ENCODE results near the gene VWA8.

Gene VWA8

DNA sequence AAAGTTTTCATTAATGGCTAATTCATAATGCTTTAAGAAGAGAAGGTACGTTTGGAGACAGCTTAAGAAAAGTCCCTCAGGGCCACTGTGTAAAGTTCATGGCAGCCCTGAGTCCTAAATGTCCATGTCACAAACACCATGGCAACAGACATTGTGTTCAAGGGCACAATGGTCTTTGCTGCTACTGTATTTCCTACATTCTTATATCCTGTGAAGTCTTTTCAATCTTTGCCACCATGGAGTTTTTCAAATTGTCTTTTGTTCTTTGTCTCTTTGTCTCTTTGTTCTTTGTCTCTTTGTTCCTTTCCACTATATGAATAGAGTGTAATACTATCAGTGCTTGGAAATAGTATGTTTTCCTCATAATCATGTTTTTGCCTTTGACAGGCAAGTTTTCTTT lies 178.8 kb downstream of the VWA8 start:
- H3K4me3 ChIP-seq (IDR thresholded peaks at IDR 0.05; ENCODE audit: insufficient read depth, low read depth, low read length): no peak overlapping the region
- no peak overlapping the region for H2AFZ ChIP-seq (ENCODE audit: low read depth)
- H3K27me3 ChIP-seq (ENCODE audit: insufficient read depth, low read depth): no peaks in the 10 kb centered on the region
- no peaks in the 10 kb centered on the region for H3K36me3 ChIP-seq (ENCODE audit: insufficient read depth)
- H4K20me1 ChIP-seq (ENCODE audit: insufficient read depth): no peaks in the 10 kb centered on the region
- TF ChIP-seq, protein P1, sequence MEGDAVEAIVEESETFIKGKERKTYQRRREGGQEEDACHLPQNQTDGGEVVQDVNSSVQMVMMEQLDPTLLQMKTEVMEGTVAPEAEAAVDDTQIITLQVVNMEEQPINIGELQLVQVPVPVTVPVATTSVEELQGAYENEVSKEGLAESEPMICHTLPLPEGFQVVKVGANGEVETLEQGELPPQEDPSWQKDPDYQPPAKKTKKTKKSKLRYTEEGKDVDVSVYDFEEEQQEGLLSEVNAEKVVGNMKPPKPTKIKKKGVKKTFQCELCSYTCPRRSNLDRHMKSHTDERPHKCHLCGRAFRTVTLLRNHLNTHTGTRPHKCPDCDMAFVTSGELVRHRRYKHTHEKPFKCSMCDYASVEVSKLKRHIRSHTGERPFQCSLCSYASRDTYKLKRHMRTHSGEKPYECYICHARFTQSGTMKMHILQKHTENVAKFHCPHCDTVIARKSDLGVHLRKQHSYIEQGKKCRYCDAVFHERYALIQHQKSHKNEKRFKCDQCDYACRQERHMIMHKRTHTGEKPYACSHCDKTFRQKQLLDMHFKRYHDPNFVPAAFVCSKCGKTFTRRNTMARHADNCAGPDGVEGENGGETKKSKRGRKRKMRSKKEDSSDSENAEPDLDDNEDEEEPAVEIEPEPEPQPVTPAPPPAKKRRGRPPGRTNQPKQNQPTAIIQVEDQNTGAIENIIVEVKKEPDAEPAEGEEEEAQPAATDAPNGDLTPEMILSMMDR (conservative IDR thresholded peaks at IDR 0.05; ENCODE audit: low read depth, low read length): no peak
- H3K4me2 ChIP-seq: no peak overlapping the region
- H3K4me1 ChIP-seq (ENCODE audit: low read depth, poor library complexity, severe bottlenecking): no peaks in the 10 kb centered on the region
- no peak overlapping the region for H3K9ac ChIP-seq
- no peak overlapping the region for H3K27ac ChIP-seq
- H3K79me2 ChIP-seq (ENCODE audit: insufficient read depth, low read depth): no peaks in the 10 kb centered on the region

DNA sequence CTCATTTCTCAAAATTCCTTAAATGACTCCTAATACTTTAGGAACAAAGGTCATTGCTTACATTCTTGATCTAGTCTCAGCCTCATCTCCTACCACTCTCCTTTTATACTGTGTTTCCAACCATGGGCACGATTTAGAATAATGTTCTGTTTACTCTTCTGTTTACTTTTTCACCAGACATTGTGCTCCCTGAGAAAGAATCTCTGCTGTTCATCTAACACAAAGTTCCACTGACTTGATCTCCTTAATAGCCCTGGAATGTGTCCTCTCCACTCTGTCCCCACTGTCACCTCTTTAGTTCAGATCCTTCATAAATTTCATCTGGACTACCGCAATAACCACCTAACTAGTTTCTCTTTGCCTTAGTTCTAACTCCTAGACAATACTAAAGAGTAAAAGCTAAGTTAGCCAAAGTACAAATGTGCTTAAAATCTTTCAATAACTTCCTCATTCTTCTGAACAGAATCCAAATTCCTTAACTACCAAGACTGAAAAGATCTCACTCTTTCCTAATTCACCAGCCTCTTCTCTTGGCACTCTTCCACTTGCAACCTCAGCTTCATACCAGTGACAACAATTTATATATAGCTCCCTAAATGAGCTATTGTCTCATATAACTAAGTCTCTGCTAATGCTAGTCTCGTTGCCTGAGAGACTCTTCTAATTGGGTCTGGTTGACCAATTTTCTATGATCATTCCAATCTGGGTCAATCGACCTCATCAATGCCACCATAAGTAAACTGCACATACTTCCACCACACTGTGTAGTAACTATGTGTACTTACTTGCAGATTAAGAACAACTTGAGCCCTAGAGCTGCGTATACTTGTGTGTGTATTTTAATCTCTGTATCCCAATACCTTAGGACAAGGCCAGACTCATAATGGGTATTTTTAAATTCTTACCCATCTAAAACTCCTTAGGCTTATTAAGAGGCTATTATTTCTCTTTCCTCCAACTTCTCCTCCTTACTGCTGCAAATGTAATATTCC lies 179.9 kb downstream of the VWA8 start:
- H2AFZ ChIP-seq (ENCODE audit: low read depth): no peak overlapping the region
- no peak overlapping the region for H3K9ac ChIP-seq
- no peaks in the 10 kb centered on the region for H3K36me3 ChIP-seq (ENCODE audit: insufficient read depth)
- H3K4me3 ChIP-seq (IDR thresholded peaks at IDR 0.05; ENCODE audit: insufficient read depth, low read depth, low read length): no peak overlapping the region
- H3K27ac ChIP-seq: no peak overlapping the region
- H3K27me3 ChIP-seq (ENCODE audit: insufficient read depth, low read depth): no peaks in the 10 kb centered on the region
- H3K4me2 ChIP-seq: no peak overlapping the region
- no peaks in the 10 kb centered on the region for H4K20me1 ChIP-seq (ENCODE audit: insufficient read depth)
- H3K4me1 ChIP-seq (ENCODE audit: low read depth, poor library complexity, severe bottlenecking): no peaks in the 10 kb centered on the region
- TF ChIP-seq, protein P1 (conservative IDR thresholded peaks at IDR 0.05; ENCODE audit: low read depth, low read length): no peak
- no peaks in the 10 kb centered on the region for H3K79me2 ChIP-seq (ENCODE audit: insufficient read depth, low read depth)

DNA sequence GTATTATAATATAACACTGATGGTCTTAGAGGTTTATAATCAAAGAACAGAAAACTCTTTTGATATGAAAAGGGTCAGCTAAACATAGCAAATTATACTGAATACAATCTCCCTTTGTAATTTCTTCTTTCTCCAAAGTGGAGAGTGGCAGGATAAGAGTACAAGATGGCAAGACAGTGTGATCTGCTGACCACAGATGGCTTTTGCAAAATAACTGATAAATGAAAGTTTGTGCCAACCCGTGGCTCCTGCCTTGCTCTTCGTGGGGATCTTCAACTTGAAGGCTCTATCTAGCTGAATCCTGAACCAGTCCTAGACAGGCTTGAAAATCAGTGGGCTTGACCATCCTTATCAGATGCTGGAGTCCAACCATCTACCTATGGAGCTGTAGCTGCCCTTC lies 185.7 kb downstream of the VWA8 start:
- no peak overlapping the region for H2AFZ ChIP-seq (ENCODE audit: low read depth)
- H3K4me3 ChIP-seq (IDR thresholded peaks at IDR 0.05; ENCODE audit: insufficient read depth, low read depth, low read length): no peak overlapping the region
- H4K20me1 ChIP-seq (ENCODE audit: insufficient read depth): no peaks in the 10 kb centered on the region
- H3K79me2 ChIP-seq (ENCODE audit: insufficient read depth, low read depth): no peaks in the 10 kb centered on the region
- H3K27ac ChIP-seq: no peak overlapping the region
- TF ChIP-seq, protein P1 (conservative IDR thresholded peaks at IDR 0.05; ENCODE audit: low read depth, low read length): no peak
- no peak overlapping the region for H3K9ac ChIP-seq
- no peaks in the 10 kb centered on the region for H3K4me1 ChIP-seq (ENCODE audit: low read depth, poor library complexity, severe bottlenecking)
- H3K4me2 ChIP-seq: no peak overlapping the region
- H3K36me3 ChIP-seq (ENCODE audit: insufficient read depth): no peaks in the 10 kb centered on the region
- no peaks in the 10 kb centered on the region for H3K27me3 ChIP-seq (ENCODE audit: insufficient read depth, low read depth)

DNA sequence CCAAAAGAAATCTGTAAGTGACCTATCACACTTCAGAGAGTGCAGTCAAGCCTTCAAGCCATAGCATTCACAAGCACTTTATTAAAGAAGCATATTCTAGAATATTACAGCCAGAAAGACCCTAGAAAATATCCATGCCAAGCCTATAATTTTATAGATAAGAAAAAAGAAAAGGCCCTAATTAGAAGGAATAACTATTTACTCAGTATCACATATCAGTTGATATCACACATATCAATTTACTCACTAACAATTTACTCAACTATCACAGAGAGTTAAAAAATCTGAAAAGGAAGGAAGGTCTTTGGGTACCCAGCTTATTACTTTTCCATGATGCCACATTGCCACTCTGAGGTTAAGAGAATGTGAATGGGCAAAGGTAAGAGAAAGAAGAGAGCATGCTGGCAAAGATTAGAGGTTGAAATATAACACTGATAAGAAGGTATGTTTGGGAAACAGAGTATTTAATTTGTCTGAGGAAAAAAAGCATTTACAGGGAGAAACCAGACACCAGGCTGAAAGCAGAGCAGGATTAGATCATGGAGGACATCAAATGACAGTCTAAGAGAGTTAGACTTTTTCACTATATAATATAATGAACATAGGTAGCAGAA lies 186.2 kb downstream of the VWA8 start:
- Histone ChIP-seq H3K4me1 (ENCODE audit: low read depth, poor library complexity, severe bottlenecking) (no peaks in the 10 kb centered on the region), H3K36me3 (ENCODE audit: insufficient read depth) (no peaks in the 10 kb centered on the region), H2AFZ (ENCODE audit: low read depth) (no peak overlapping the region), H3K27me3 (ENCODE audit: insufficient read depth, low read depth) (no peaks in the 10 kb centered on the region), H3K27ac (no peak overlapping the region), H3K9ac (no peak overlapping the region), H3K4me2 (no peak overlapping the region), H3K4me3 (IDR thresholded peaks at IDR 0.05; ENCODE audit: insufficient read depth, low read depth, low read length) (no peak overlapping the region), H3K79me2 (ENCODE audit: insufficient read depth, low read depth) (no peaks in the 10 kb centered on the region), H4K20me1 (ENCODE audit: insufficient read depth) (no peaks in the 10 kb centered on the region)
- TF ChIP-seq, protein P1 (conservative IDR thresholded peaks at IDR 0.05; ENCODE audit: low read depth, low read length): no peak

All from KMS-11 (cell line).